Measurements from ENCODE around the gene PPM1E.

PPM1E gene

GRCh38 chr17:59011975-59012374 is 256.3 kb downstream of the PPM1E start:
- no peak for TF ChIP-seq CTCF (IDR thresholded peaks at IDR 0.05; ENCODE audit: low read depth, low read length, missing control alignments)
- no peak for DNase-seq (ENCODE audit: extremely low read depth, low read depth)
- H3K4me3 ChIP-seq (replicated peaks; ENCODE audit: low read depth, low read length) = no peak overlapping the region

- no peak for DNase-seq (ENCODE audit: extremely low read depth, low read depth)
- TF ChIP-seq CTCF (IDR thresholded peaks at IDR 0.05; ENCODE audit: low read depth, low read length, missing control alignments) = no peak
- H3K4me3 ChIP-seq (replicated peaks; ENCODE audit: low read depth, low read length) = no peak overlapping the region
Measured at GRCh38 chr17:59018019-59018418, 262.4 kb downstream of the PPM1E start.

- DNase-seq (ENCODE audit: extremely low read depth, low read depth) = no peak
- TF ChIP-seq CTCF (IDR thresholded peaks at IDR 0.05; ENCODE audit: low read depth, low read length, missing control alignments) = no peak
- no peak overlapping the region for H3K4me3 ChIP-seq (replicated peaks; ENCODE audit: low read depth, low read length)
Measured at GRCh38 chr17:59024916-59025315, 269.3 kb downstream of the PPM1E start.

- no peak for TF ChIP-seq CTCF (IDR thresholded peaks at IDR 0.05; ENCODE audit: low read depth, low read length, missing control alignments)
- no peak overlapping the region for H3K4me3 ChIP-seq (replicated peaks; ENCODE audit: low read depth, low read length)
- no peak for DNase-seq (ENCODE audit: extremely low read depth, low read depth)
Measured at GRCh38 chr17:59026176-59026939, 270.7 kb downstream of the PPM1E start.

GRCh38 chr17:59027750-59028149 is 272.1 kb downstream of the PPM1E start:
- DNase-seq (ENCODE audit: extremely low read depth, low read depth) = no peak
- TF ChIP-seq CTCF (IDR thresholded peaks at IDR 0.05; ENCODE audit: low read depth, low read length, missing control alignments) = no peak

GRCh38 chr17:59028328-59028727 is 272.7 kb downstream of the PPM1E start:
- no peak overlapping the region for H3K4me3 ChIP-seq (replicated peaks; ENCODE audit: low read depth, low read length)
- no peak for TF ChIP-seq CTCF (IDR thresholded peaks at IDR 0.05; ENCODE audit: low read depth, low read length, missing control alignments)
- DNase-seq (ENCODE audit: extremely low read depth, low read depth) = no peak

More at GRCh38 chr17:59027750-59028149, 272.1 kb downstream of the PPM1E start:
- no peak overlapping the region for H3K4me3 ChIP-seq (replicated peaks; ENCODE audit: low read depth, low read length)

- no peak for DNase-seq (ENCODE audit: extremely low read depth, low read depth)
- no peak overlapping the region for H3K4me3 ChIP-seq (replicated peaks; ENCODE audit: low read depth, low read length)
- no peak for TF ChIP-seq CTCF (IDR thresholded peaks at IDR 0.05; ENCODE audit: low read depth, low read length, missing control alignments)
Measured at GRCh38 chr17:59030811-59031210, 275.2 kb downstream of the PPM1E start.
